Body of pancreas (tissue), 4 donors: ENCODE results near the gene KCNQ5.

ENCODE experiments used
- POLR2A ChIP-seq, 3 donors: fragments of 450-650 bp; IDR thresholded peaks; one replicate each; pipeline ENCODE4 v1.6.1; 2016; ENCODE audit warnings: antibody characterized with exemption in 3 of 3, mild to moderate bottlenecking in 2 of 3
- TF ChIP-seq, protein P1 (sequence below), 7 experiments: fragments of 450-650 bp in 4 of 7; fragments of 200-600 bp in 3 of 7; sonication (generic) in 3 of 7; IDR thresholded peaks; one replicate each; pipeline ENCODE4 v1.5.1; 2016 to 2019; ENCODE audit warnings: antibody characterized with exemption in 7 of 7

DNA sequence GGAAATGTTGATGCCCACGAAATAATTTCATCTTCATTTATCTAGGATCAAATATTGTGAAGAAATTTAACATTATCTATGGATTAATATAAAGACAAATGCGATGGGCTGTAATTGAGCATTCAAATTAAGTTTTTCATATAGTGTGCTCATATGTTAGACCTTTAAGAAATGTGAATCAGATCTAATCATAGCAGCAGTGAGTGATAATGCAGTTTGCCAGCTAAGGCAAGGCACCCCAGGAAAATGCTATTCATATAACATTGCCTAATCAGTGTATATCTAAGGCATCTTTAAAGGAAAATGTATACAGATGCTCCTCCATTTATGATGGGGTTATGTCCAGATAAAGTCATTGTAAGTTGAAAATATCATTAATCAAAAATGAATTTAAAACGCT lies 135.2 kb downstream of the KCNQ5 start:
- TF ChIP-seq, protein P1, sequence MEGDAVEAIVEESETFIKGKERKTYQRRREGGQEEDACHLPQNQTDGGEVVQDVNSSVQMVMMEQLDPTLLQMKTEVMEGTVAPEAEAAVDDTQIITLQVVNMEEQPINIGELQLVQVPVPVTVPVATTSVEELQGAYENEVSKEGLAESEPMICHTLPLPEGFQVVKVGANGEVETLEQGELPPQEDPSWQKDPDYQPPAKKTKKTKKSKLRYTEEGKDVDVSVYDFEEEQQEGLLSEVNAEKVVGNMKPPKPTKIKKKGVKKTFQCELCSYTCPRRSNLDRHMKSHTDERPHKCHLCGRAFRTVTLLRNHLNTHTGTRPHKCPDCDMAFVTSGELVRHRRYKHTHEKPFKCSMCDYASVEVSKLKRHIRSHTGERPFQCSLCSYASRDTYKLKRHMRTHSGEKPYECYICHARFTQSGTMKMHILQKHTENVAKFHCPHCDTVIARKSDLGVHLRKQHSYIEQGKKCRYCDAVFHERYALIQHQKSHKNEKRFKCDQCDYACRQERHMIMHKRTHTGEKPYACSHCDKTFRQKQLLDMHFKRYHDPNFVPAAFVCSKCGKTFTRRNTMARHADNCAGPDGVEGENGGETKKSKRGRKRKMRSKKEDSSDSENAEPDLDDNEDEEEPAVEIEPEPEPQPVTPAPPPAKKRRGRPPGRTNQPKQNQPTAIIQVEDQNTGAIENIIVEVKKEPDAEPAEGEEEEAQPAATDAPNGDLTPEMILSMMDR (IDR thresholded peaks at IDR 0.05), result no peak
- TF ChIP-seq POLR2A (IDR thresholded peaks at IDR 0.05), result no peak
